GM23338 (cell line): ENCODE data around the gene CIAPIN1. TPM values are rescaled to one million over a fixed set of nuclear protein-coding genes. Genes with fewer than 3 reads are reported as not detected.
A peak's percentile ranks its signal among the peaks of the same experiment; 100 is the strongest.

ENCODE experiments used
- ATAC-seq: fragments of 200-7000 bp; cut with Tn5 transposase; 3 replicates; pipeline ENCODE4 v1.9.1; 2020
- DNase-seq: peaks from one replicate; pipeline ENCODE4 v3.0.0-alpha.2; 2015; ENCODE audit warnings: low spot score
- H2AFZ ChIP-seq: fragments of 200-600 bp; sonication (generic); 2 replicates; pipeline ENCODE4 v1.8.0; 2016; ENCODE audit warnings: antibody characterized with exemption, mild to moderate bottlenecking, moderate library complexity
- H3F3A ChIP-seq: fragments of 200-600 bp; sonication (generic); replicated peaks from 2 replicates; pipeline ENCODE4 v1.8.0; 2017; ENCODE audit warnings: antibody characterized with exemption, mixed run types, low read depth
- H3K27ac ChIP-seq: fragments of 200-600 bp; sonication (generic); 2 replicates; pipeline ENCODE4 v1.6.1; 2016; ENCODE audit warnings: low read depth
- H3K27me3 ChIP-seq: fragments of 200-600 bp; sonication (generic); 2 replicates; pipeline ENCODE4 v1.8.0; 2016; ENCODE audit warnings: mild to moderate bottlenecking, mixed run types, moderate library complexity; ENCODE audit not compliant: insufficient read depth
- H3K36me3 ChIP-seq: fragments of 200-600 bp; sonication (generic); 2 replicates; pipeline ENCODE4 v1.8.0; 2016; ENCODE audit warnings: mild to moderate bottlenecking; ENCODE audit not compliant: insufficient read depth
- H3K4me1 ChIP-seq: fragments of 200-600 bp; sonication (generic); 2 replicates; pipeline ENCODE4 v1.8.0; 2016; ENCODE audit warnings: mild to moderate bottlenecking, moderate library complexity; ENCODE audit not compliant: insufficient read depth
- H3K4me2 ChIP-seq: fragments of 200-600 bp; sonication (generic); 2 replicates; pipeline ENCODE4 v1.7.1; 2017; ENCODE audit warnings: mixed run types
- H3K4me3 ChIP-seq: fragments of 200-600 bp; sonication (generic); 2 replicates; pipeline ENCODE4 v1.6.1; 2016; ENCODE audit warnings: mixed run types
- H3K79me2 ChIP-seq: fragments of 200-600 bp; sonication (generic); replicated peaks from 2 replicates; pipeline ENCODE4 v1.8.0; 2017; ENCODE audit warnings: mild to moderate bottlenecking; ENCODE audit not compliant: insufficient read depth
- H3K9me2 ChIP-seq: fragments of 200-600 bp; sonication (generic); 2 replicates; pipeline ENCODE4 v1.8.0; 2017; ENCODE audit not compliant: insufficient read depth
- H4K20me1 ChIP-seq: fragments of 200-600 bp; sonication (generic); replicated peaks from 2 replicates; pipeline ENCODE4 v1.8.0; 2017; ENCODE audit warnings: mild to moderate bottlenecking; ENCODE audit not compliant: insufficient read depth
- H3K27ac Mint-ChIP-seq: 2 replicates; pipeline ENCODE4 v1.8.0; 2020; ENCODE audit warnings: inconsistent platforms, mild to moderate bottlenecking, moderate library complexity, mixed read lengths
- H3K27me3 Mint-ChIP-seq: 3 replicates; pipeline ENCODE4 v1.8.0; 2022; ENCODE audit warnings: low read depth, mild to moderate bottlenecking, moderate library complexity, mixed read lengths, inconsistent platforms; ENCODE audit not compliant: insufficient read depth, poor library complexity
- H3K36me3 Mint-ChIP-seq: 3 replicates; pipeline ENCODE4 v1.8.0; 2021; ENCODE audit warnings: low read depth, mild to moderate bottlenecking, inconsistent platforms, moderate library complexity, mixed read lengths
- H3K4me1 Mint-ChIP-seq: 3 replicates; pipeline ENCODE4 v1.8.0; 2020; ENCODE audit warnings: mild to moderate bottlenecking, inconsistent platforms, mixed read lengths
- H3K4me3 Mint-ChIP-seq: 3 replicates; pipeline ENCODE4 v1.8.0; 2021; ENCODE audit warnings: moderate library complexity, mild to moderate bottlenecking, inconsistent platforms, mixed read lengths
- H3K9me3 Mint-ChIP-seq: 3 replicates; pipeline ENCODE4 v1.8.0; 2020; ENCODE audit warnings: moderate library complexity, mild to moderate bottlenecking, inconsistent platforms, mixed read lengths
- CREB1 ChIP-seq: fragments of 250-450 bp; sonication (Bioruptor Pico); IDR thresholded peaks from 2 replicates; pipeline ENCODE4 v1.5.0; 2020; ENCODE audit warnings: low read depth, mild to moderate bottlenecking, moderate library complexity
- CTCF ChIP-seq, 2 experiments: fragments of 200-600 bp in 1 of 2; sonication (generic) in 1 of 2; conservative IDR thresholded peaks; 2 replicates each; pipeline versions ENCODE4 v1.5.1 to v1.6.1; 2016 to 2017; ENCODE audit warnings: antibody characterized with exemption in 2 of 2, low read depth in 2 of 2, mild to moderate bottlenecking in 2 of 2, moderate library complexity in 1 of 2
- ETS1 ChIP-seq: IDR thresholded peaks from 2 replicates; pipeline ENCODE4 v1.6.1; 2016; ENCODE audit warnings: antibody characterized with exemption
- EZH2 ChIP-seq: fragments of 200-600 bp; sonication (generic); IDR thresholded peaks from one replicate; pipeline ENCODE4 v1.8.0; 2017; ENCODE audit warnings: antibody characterized with exemption, mild to moderate bottlenecking, low read depth; ENCODE audit not compliant: unreplicated experiment
- EZH2phosphoT487 ChIP-seq: fragments of 200-600 bp; sonication (generic); IDR thresholded peaks from one replicate; pipeline ENCODE4 v1.8.1; 2018; ENCODE audit warnings: antibody characterized with exemption; ENCODE audit not compliant: unreplicated experiment
- JUNB ChIP-seq: IDR thresholded peaks from one replicate; pipeline ENCODE4 v1.6.1; 2016; ENCODE audit warnings: antibody characterized with exemption; ENCODE audit not compliant: unreplicated experiment
- NANOG ChIP-seq: IDR thresholded peaks from 2 replicates; pipeline ENCODE4 v1.6.1; 2016; ENCODE audit warnings: antibody characterized with exemption, borderline replicate concordance
- POLR2AphosphoS5 ChIP-seq: IDR thresholded peaks from 2 replicates; pipeline ENCODE4 v1.6.1; 2016; ENCODE audit warnings: antibody characterized with exemption, low read depth
- REST ChIP-seq: IDR thresholded peaks from one replicate; pipeline ENCODE4 v1.6.1; 2018; ENCODE audit warnings: antibody characterized with exemption; ENCODE audit not compliant: unreplicated experiment
- STAT1 ChIP-seq: IDR thresholded peaks from one replicate; pipeline ENCODE4 v1.6.1; 2016; ENCODE audit warnings: antibody characterized with exemption; ENCODE audit not compliant: unreplicated experiment
- ZNF114 ChIP-seq: fragments of 250-450 bp; sonication (Bioruptor Pico); IDR thresholded peaks from 2 replicates; pipeline ENCODE4 v1.5.0; 2020; ENCODE audit warnings: mild to moderate bottlenecking, moderate library complexity
- ZNF331 ChIP-seq: fragments of 250-450 bp; sonication (Bioruptor Pico); IDR thresholded peaks from 2 replicates; pipeline ENCODE4 v1.5.0; 2020; ENCODE audit warnings: low read depth, mild to moderate bottlenecking, moderate library complexity
- ZNF462 ChIP-seq: fragments of 250-450 bp; sonication (Bioruptor Pico); IDR thresholded peaks from 2 replicates; pipeline ENCODE4 v1.5.0; 2020; ENCODE audit warnings: mild to moderate bottlenecking, moderate library complexity
- polyA plus RNA-seq: library from polyadenylated mRNA; unstranded; fragments of >200 nt; fragmentation: Nextera tagmentation; extraction: Ambion mirVana; gene quantifications from 2 replicates; pipeline ENCODE4 v1.2.1, GENCODE V29; 2016
- total RNA-seq: library from RNA; depleted of rRNA; stranded (reverse); fragments of >200 nt; shearing (Covaris generic); gene quantifications from 2 replicates; pipeline ENCODE4 v1.2.3, GENCODE V29; 2014

CIAPIN1 gene
- total and polyA plus RNA-seq, 2 experiments from 2014 or later: 36.5 to 75.4 TPM

GRCh38 chr16:57485916-57486857 is 39.0 kb upstream of the CIAPIN1 start, which contains the start of gene DOK4:
DOK4 (minus strand) TSS chr16:57486493; CDS start chr16:57479507, 6,986 bp downstream.
- Mint-ChIP-seq H3K9me3 (peaks cover 14% of the 10 kb centered on the region; the same call in 2 of the 3 replicates), H3K4me1 (peaks cover 25% of the 10 kb centered on the region), H3K36me3 (no peaks in the 10 kb centered on the region; the same call in 2 of the 3 replicates), H3K27ac (peak within 1 kb of the TSS; percentile 69; the same call in 1 of the 2 replicates), H3K27me3 (peaks cover 18% of the 10 kb centered on the region), H3K4me3 (peak within 1 kb of the TSS; percentile 84)
- H3K79me2 ChIP-seq: no peaks in the 10 kb centered on the region
- H3K4me1 ChIP-seq: peaks cover 14% of the 10 kb centered on the region; the same call in 1 of the 2 replicates
- no peaks in the 10 kb centered on the region for H3F3A ChIP-seq
- H3K4me2 ChIP-seq: peak within 1 kb of the TSS; percentile 90
- peaks cover 10% of the 10 kb centered on the region; the same call in 1 of the 2 replicates for H3K27me3 ChIP-seq
- no peaks in the 10 kb centered on the region for H3K9me2 ChIP-seq
- DNase-seq (peak; percentile 89), ATAC-seq (peak; percentile 91)
- H2AFZ ChIP-seq: peak within 1 kb of the TSS; percentile 99
- TF ChIP-seq JUNB (no peak), STAT1 (no peak), NANOG (no peak), EZH2phosphoT487 (no peak), POLR2AphosphoS5 (no peak), EZH2 (no peak), ZNF462 (CRISPR knock-in tag) (no peak), CTCF (conservative IDR thresholded peaks at IDR 0.05; ENCODE audit: low read depth in 2 of 2) (no peak), ZNF331 (CRISPR knock-in tag) (no peak), ETS1 (no peak), ZNF114 (CRISPR knock-in tag) (no peak), CREB1 (CRISPR knock-in tag) (no peak), REST (no peak)
- peak within 1 kb of the TSS; percentile 84 for H3K4me3 ChIP-seq
- no peaks in the 10 kb centered on the region for H4K20me1 ChIP-seq
- no peak within 1 kb of the TSS for H3K27ac ChIP-seq
- H3K36me3 ChIP-seq: no peaks in the 10 kb centered on the region
